H9 (cell line): ENCODE results near the gene JAG1. TPM values are rescaled to one million over a fixed set of nuclear protein-coding genes. Genes with fewer than 3 reads are reported as not detected.

Experiments used
- DNase-seq: peaks from one replicate; pipeline ENCODE4 v3.0.0-alpha.2; 2017
- H2AFZ ChIP-seq: one replicate; pipeline ENCODE4 v1.6.1; 2013; ENCODE audit warnings: mild to moderate bottlenecking, low read length, control low read depth, moderate library complexity
- H2AK5ac ChIP-seq: 2 replicates; pipeline ENCODE4 v1.6.1; 2013; ENCODE audit warnings: low read length, control low read depth, mixed read lengths; ENCODE audit not compliant: insufficient read length
- H2BK120ac ChIP-seq: one replicate; pipeline ENCODE4 v1.6.1; 2013; ENCODE audit warnings: low read depth, mild to moderate bottlenecking, low read length, control low read depth, inconsistent platforms; ENCODE audit not compliant: poor library complexity, severe bottlenecking
- H2BK12ac ChIP-seq: 2 replicates; pipeline ENCODE4 v1.6.1; 2013; ENCODE audit warnings: low read length, control low read depth, mixed read lengths, low read depth; ENCODE audit not compliant: insufficient read length
- H2BK15ac ChIP-seq: 2 replicates; pipeline ENCODE4 v1.6.1; 2013; ENCODE audit warnings: low read depth, low read length, control low read depth
- H2BK20ac ChIP-seq: one replicate; pipeline ENCODE4 v1.6.1; 2013; ENCODE audit warnings: low read depth, mild to moderate bottlenecking, low read length, control low read depth, inconsistent platforms; ENCODE audit not compliant: poor library complexity, severe bottlenecking
- H2BK5ac ChIP-seq: 2 replicates; pipeline ENCODE4 v1.6.1; 2013; ENCODE audit warnings: low read length, control low read depth, mixed read lengths; ENCODE audit not compliant: insufficient read length
- H3K14ac ChIP-seq: 2 replicates; pipeline ENCODE4 v1.6.1; 2013; ENCODE audit warnings: low read length, control low read depth; ENCODE audit not compliant: insufficient read depth
- H3K18ac ChIP-seq: 2 replicates; pipeline ENCODE4 v1.6.1; 2013; ENCODE audit warnings: low read depth, mild to moderate bottlenecking, mixed read lengths, low read length, control low read depth; ENCODE audit not compliant: insufficient read length
- H3K23ac ChIP-seq: 2 replicates; pipeline ENCODE4 v1.6.1; 2013; ENCODE audit warnings: low read length, control low read depth, mixed read lengths, low read depth; ENCODE audit not compliant: insufficient read length
- H3K23me2 ChIP-seq: 2 replicates; pipeline ENCODE4 v1.6.1; 2013; ENCODE audit warnings: low read depth, mild to moderate bottlenecking, mixed read lengths, low read length, control low read depth; ENCODE audit not compliant: insufficient read length, poor library complexity, severe bottlenecking
- H3K27ac ChIP-seq: 2 replicates; pipeline ENCODE4 v1.5.1; 2013; ENCODE audit warnings: low read length, control low read depth, mixed read lengths, low read depth; ENCODE audit not compliant: insufficient read length
- H3K27me3 ChIP-seq: 2 replicates; pipeline ENCODE4 v1.6.1; 2013; ENCODE audit warnings: low read length, control low read depth, inconsistent platforms; ENCODE audit not compliant: insufficient read depth
- H3K4ac ChIP-seq: 2 replicates; pipeline ENCODE4 v1.6.1; 2013; ENCODE audit warnings: low read depth, mild to moderate bottlenecking, control low read depth, inconsistent platforms, low read length, moderate library complexity
- H3K4me1 ChIP-seq: 2 replicates; pipeline ENCODE4 v1.6.1; 2013; ENCODE audit warnings: low read length, control low read depth, inconsistent platforms; ENCODE audit not compliant: insufficient read depth
- H3K4me2 ChIP-seq: 2 replicates; pipeline ENCODE4 v1.6.1; 2013; ENCODE audit warnings: low read length, control low read depth, mixed read lengths; ENCODE audit not compliant: insufficient read length, insufficient read depth
- H3K56ac ChIP-seq: 2 replicates; pipeline ENCODE4 v1.6.1; 2013; ENCODE audit warnings: low read depth, mild to moderate bottlenecking, mixed read lengths, low read length, control low read depth; ENCODE audit not compliant: insufficient read length
- H3K79me1 ChIP-seq: 2 replicates; pipeline ENCODE4 v1.6.1; 2013; ENCODE audit warnings: low read depth, mild to moderate bottlenecking, moderate library complexity, low read length, control low read depth, inconsistent platforms; ENCODE audit not compliant: insufficient read depth, poor library complexity, severe bottlenecking
- H3K79me2 ChIP-seq: 2 replicates; pipeline ENCODE4 v1.6.1; 2013; ENCODE audit warnings: low read length, control low read depth, inconsistent platforms; ENCODE audit not compliant: insufficient read depth
- H3K9ac ChIP-seq: 2 replicates; pipeline ENCODE4 v1.6.1; 2013; ENCODE audit warnings: low read length, control low read depth, mixed read lengths; ENCODE audit not compliant: insufficient read length; ENCODE audit errors: extremely low read depth
- H3K9me3 ChIP-seq: one replicate; pipeline ENCODE4 v1.6.1; 2013; ENCODE audit warnings: low read depth, low read length, inconsistent platforms; ENCODE audit not compliant: control insufficient read depth
- H3T11ph ChIP-seq: one replicate; pipeline ENCODE4 v1.6.1; 2013; ENCODE audit warnings: mild to moderate bottlenecking, low read length, control low read depth, inconsistent platforms
- H4K20me1 ChIP-seq: one replicate; pipeline ENCODE4 v1.6.1; 2013; ENCODE audit not compliant: control insufficient read depth, insufficient read length, insufficient read depth
- H4K5ac ChIP-seq: 2 replicates; pipeline ENCODE4 v1.6.1; 2013; ENCODE audit warnings: low read depth, mild to moderate bottlenecking, mixed read lengths, low read length, control low read depth; ENCODE audit not compliant: insufficient read length
- H4K8ac ChIP-seq: replicated peaks from 2 replicates; pipeline ENCODE4 v1.6.1; 2013; ENCODE audit warnings: low read length, control low read depth, mixed read lengths, low read depth; ENCODE audit not compliant: insufficient read length
- H4K91ac ChIP-seq: 2 replicates; pipeline ENCODE4 v1.6.1; 2013; ENCODE audit warnings: low read depth, mild to moderate bottlenecking, moderate library complexity, mixed read lengths, low read length, control low read depth; ENCODE audit not compliant: insufficient read length
- H3K27ac Mint-ChIP-seq, 3 experiments: 2 replicates in 2 of 3; 3 replicates in 1 of 3; pipeline ENCODE4 v1.8.0; 2020 to 2021; ENCODE audit warnings: mixed read lengths in 3 of 3, mild to moderate bottlenecking in 1 of 3, moderate library complexity in 1 of 3
- H3K27me3 Mint-ChIP-seq: 2 replicates; pipeline ENCODE4 v1.8.0; 2021; ENCODE audit warnings: low read depth, mild to moderate bottlenecking, moderate library complexity, mixed read lengths
- H3K36me3 Mint-ChIP-seq, 3 experiments: 2 replicates in 2 of 3; 3 replicates in 1 of 3; pipeline ENCODE4 v1.8.0; 2020 to 2021; ENCODE audit warnings: low read depth in 3 of 3, mixed read lengths in 3 of 3; ENCODE audit not compliant: insufficient read depth in 1 of 3
- H3K4me1 Mint-ChIP-seq, 2 experiments: 2 replicates each; pipeline ENCODE4 v1.8.0; 2020; ENCODE audit warnings: mixed read lengths in 2 of 2
- H3K4me3 Mint-ChIP-seq, 2 experiments: 2 replicates in 1 of 2; 3 replicates in 1 of 2; pipeline ENCODE4 v1.8.0; 2020 to 2021; ENCODE audit warnings: mild to moderate bottlenecking in 2 of 2, mixed read lengths in 2 of 2, moderate library complexity in 1 of 2
- H3K9me3 Mint-ChIP-seq, 2 experiments: 2 replicates in 1 of 2; 3 replicates in 1 of 2; pipeline ENCODE4 v1.8.0; 2020; ENCODE audit warnings: mild to moderate bottlenecking in 2 of 2, mixed read lengths in 2 of 2, moderate library complexity in 1 of 2
- CTCF ChIP-seq: fragments of 200-600 bp; sonication (generic); conservative IDR thresholded peaks from 3 replicates; pipeline ENCODE4 v1.8.0; 2021; ENCODE audit warnings: antibody characterized with exemption, mild to moderate bottlenecking
- WGBS: extraction: QIAGEN DNeasy Blood & Tissue Kit; methylation state at CpG from one replicate; pipeline ENCODE4 v1.1.7; 2013; ENCODE audit warnings: missing lambda C conversion rate, low lambda C conversion rate, mixed read lengths; ENCODE audit not compliant: insufficient read length; ENCODE audit errors: extremely low coverage; 5-methylcytosine and 5-hydroxymethylcytosine counted together
- total RNA-seq: library from RNA; stranded (reverse); gene quantifications from 2 replicates; pipeline ENCODE4 v1.2.1, GENCODE V29; 2021

Gene JAG1
- total RNA-seq, 1 experiment from 2014 or later, result 58.1 TPM

- peak overlapping the region in 1 of 2 experiments; percentile 1; a peak in 1 of 5 replicates for H3K4me3 Mint-ChIP-seq
- Histone ChIP-seq H2BK12ac (no peak overlapping the region), H2BK120ac (no peak overlapping the region), H4K91ac (no peak overlapping the region), H3K79me1 (no peaks in the 10 kb centered on the region), H3K4ac (no peak overlapping the region), H3K4me1 (peaks cover 2% of the 10 kb centered on the region; the same call in 1 of the 2 replicates), H3K18ac (no peak overlapping the region), H2AK5ac (no peak overlapping the region), H3K27me3 (no peaks in the 10 kb centered on the region), H2BK15ac (no peak overlapping the region), H3K9ac (no peak overlapping the region), H2BK5ac (no peak overlapping the region), H4K5ac (no peak overlapping the region), H3T11ph (no peak overlapping the region), H3K23me2 (no peaks in the 10 kb centered on the region), H3K79me2 (no peaks in the 10 kb centered on the region), H4K20me1 (no peaks in the 10 kb centered on the region), H2AFZ (no peak overlapping the region), H3K9me3 (no peaks in the 10 kb centered on the region), H3K56ac (no peak overlapping the region), H2BK20ac (no peak overlapping the region), H3K4me2 (peak overlapping the region; percentile 20), H3K23ac (no peak overlapping the region), H3K14ac (no peak overlapping the region), H3K27ac (no peak overlapping the region), H4K8ac (no peak overlapping the region)
- H3K27ac Mint-ChIP-seq, result peak overlapping the region in 1 of 3 experiments; percentile 79; a peak in 2 of 7 replicates
- H3K36me3 Mint-ChIP-seq, result peaks cover 6 to 9% (median 7%) of the 10 kb centered on the region in 3 experiments; a peak in 6 of 7 replicates
- H3K9me3 Mint-ChIP-seq, result no peaks in the 10 kb centered on the region
- no peak for TF ChIP-seq CTCF
- peaks cover 31 to 32% of the 10 kb centered on the region in 2 experiments for H3K4me1 Mint-ChIP-seq
- DNase-seq, result no peak
- WGBS, result no CpG with 5 or more reads among the region's 3 CpGs
- H3K27me3 Mint-ChIP-seq, result peaks cover 4% of the 10 kb centered on the region; the same call in 1 of the 2 replicates
Measured at GRCh38 chr20:10619427-10619826, 54.4 kb downstream of the JAG1 start.
